BE2C (cell line): ENCODE data around the gene RNF144A.
A peak's percentile ranks its signal among the peaks of the same experiment; 100 is the strongest.

Experiments
- DNase-seq: peaks from one replicate; pipeline ENCODE4 v3.0.0-alpha.2; 2020
- H3K27me3 ChIP-seq: fragments of 250-450 bp; sonication (Bioruptor Pico); 2 replicates; pipeline ENCODE4 v1.5.1; 2020; ENCODE audit warnings: mild to moderate bottlenecking
- H3K36me3 ChIP-seq: fragments of 250-450 bp; sonication (Bioruptor Pico); 2 replicates; pipeline ENCODE4 v1.5.1; 2020; ENCODE audit warnings: mild to moderate bottlenecking
- H3K4me1 ChIP-seq: fragments of 250-450 bp; sonication (Bioruptor Pico); 2 replicates; pipeline ENCODE4 v1.5.1; 2020
- H3K4me3 ChIP-seq: 2 replicates; pipeline ENCODE4 v1.5.1; 2011; ENCODE audit warnings: low read depth, low read length
- H3K9me3 ChIP-seq: fragments of 250-450 bp; sonication (Bioruptor Pico); 2 replicates; pipeline ENCODE4 v1.5.1; 2020
- TF ChIP-seq, protein P1 (sequence below): IDR thresholded peaks from 2 replicates; pipeline ENCODE4 v1.5.1; 2012; ENCODE audit warnings: mild to moderate bottlenecking, low read depth, low read length

RNF144A gene

GRCh38 chr2:7048762-7049294, 131.6 kb downstream of the RNF144A start:
- TF ChIP-seq, protein P1, sequence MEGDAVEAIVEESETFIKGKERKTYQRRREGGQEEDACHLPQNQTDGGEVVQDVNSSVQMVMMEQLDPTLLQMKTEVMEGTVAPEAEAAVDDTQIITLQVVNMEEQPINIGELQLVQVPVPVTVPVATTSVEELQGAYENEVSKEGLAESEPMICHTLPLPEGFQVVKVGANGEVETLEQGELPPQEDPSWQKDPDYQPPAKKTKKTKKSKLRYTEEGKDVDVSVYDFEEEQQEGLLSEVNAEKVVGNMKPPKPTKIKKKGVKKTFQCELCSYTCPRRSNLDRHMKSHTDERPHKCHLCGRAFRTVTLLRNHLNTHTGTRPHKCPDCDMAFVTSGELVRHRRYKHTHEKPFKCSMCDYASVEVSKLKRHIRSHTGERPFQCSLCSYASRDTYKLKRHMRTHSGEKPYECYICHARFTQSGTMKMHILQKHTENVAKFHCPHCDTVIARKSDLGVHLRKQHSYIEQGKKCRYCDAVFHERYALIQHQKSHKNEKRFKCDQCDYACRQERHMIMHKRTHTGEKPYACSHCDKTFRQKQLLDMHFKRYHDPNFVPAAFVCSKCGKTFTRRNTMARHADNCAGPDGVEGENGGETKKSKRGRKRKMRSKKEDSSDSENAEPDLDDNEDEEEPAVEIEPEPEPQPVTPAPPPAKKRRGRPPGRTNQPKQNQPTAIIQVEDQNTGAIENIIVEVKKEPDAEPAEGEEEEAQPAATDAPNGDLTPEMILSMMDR: no peak

GRCh38 chr2:7052404-7052803, 135.2 kb downstream of the RNF144A start:
- H3K4me1 ChIP-seq: peaks cover 12% of the 10 kb centered on the region
- TF ChIP-seq, protein P1: no peak
- no peak for DNase-seq

More at GRCh38 chr2:7048762-7049294, 131.6 kb downstream of the RNF144A start:
- H3K9me3 ChIP-seq: 0 out of 2 replicates have a peak, but pooled peaks cover 3% of the 10 kb centered on the region
- H3K4me3 ChIP-seq: no peak overlapping the region
- peaks cover 9% of the 10 kb centered on the region; the same call in 1 of the 2 replicates for H3K4me1 ChIP-seq
- H3K27me3 ChIP-seq: no peaks in the 10 kb centered on the region
- H3K36me3 ChIP-seq: peaks cover 34% of the 10 kb centered on the region
- no peak for DNase-seq

GRCh38 chr2:7053650-7054265, 136.5 kb downstream of the RNF144A start:
- H3K4me3 ChIP-seq: no peak overlapping the region
- DNase-seq: peak; percentile 42
- H3K4me1 ChIP-seq: peaks cover 17% of the 10 kb centered on the region

More at GRCh38 chr2:7052404-7052803, 135.2 kb downstream of the RNF144A start:
- H3K36me3 ChIP-seq: peaks cover 9% of the 10 kb centered on the region
- H3K4me3 ChIP-seq: no peak overlapping the region
- no peaks in the 10 kb centered on the region for H3K27me3 ChIP-seq
- H3K9me3 ChIP-seq: 0 out of 2 replicates have a peak, but pooled peaks cover 3% of the 10 kb centered on the region

DNA sequence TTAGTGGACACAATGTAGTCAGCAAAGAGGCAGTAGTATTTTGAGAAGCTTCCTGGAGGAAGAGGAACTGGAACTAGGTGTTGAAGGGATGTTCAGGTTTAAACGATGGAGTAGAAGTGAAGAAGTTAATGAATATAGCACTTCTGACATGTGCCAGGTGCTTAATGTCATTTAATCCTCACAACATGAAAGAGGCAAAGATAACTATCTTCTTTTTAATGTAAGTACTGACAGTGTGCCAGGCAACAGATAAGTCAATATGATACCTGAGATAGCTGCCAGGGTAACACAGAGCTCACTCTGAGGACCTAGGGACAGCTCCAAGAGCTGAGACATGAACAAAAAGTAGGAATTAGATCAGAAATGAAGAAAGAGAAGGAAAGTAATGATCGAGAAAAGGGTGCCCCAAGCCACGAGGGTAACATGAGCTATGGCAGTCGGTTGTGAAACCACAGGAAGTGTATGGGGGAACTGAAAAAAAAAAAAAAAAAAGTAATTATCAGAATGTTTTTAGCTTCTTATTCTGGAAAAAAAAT, 140.7 kb downstream of the RNF144A start:
- peaks cover 33% of the 10 kb centered on the region for H3K4me1 ChIP-seq
- TF ChIP-seq, protein P1: no peak
- no peaks in the 10 kb centered on the region for H3K27me3 ChIP-seq
- no peak overlapping the region for H3K4me3 ChIP-seq
- H3K36me3 ChIP-seq: no peaks in the 10 kb centered on the region
- H3K9me3 ChIP-seq: no peaks in the 10 kb centered on the region
- DNase-seq: no peak

More at GRCh38 chr2:7053650-7054265, 136.5 kb downstream of the RNF144A start:
- H3K9me3 ChIP-seq: 0 out of 2 replicates have a peak, but pooled peaks cover 3% of the 10 kb centered on the region
- peaks cover 3% of the 10 kb centered on the region for H3K36me3 ChIP-seq
- H3K27me3 ChIP-seq: no peaks in the 10 kb centered on the region
- TF ChIP-seq, protein P1: no peak

GRCh38 chr2:7060156-7060555, 142.9 kb downstream of the RNF144A start:
- no peaks in the 10 kb centered on the region for H3K27me3 ChIP-seq
- peaks cover 42% of the 10 kb centered on the region for H3K4me1 ChIP-seq
- H3K9me3 ChIP-seq: no peaks in the 10 kb centered on the region
- H3K36me3 ChIP-seq: no peaks in the 10 kb centered on the region
- DNase-seq: no peak
- TF ChIP-seq, protein P1: no peak
- H3K4me3 ChIP-seq: no peak overlapping the region
